DMS114 treated with DMSO at 0.1 percent for 48 hours (cell line): Measurements from ENCODE around the gene SLC25A24.

Experiments
- DNase-seq: peaks from one replicate; lab custom pipeline; 2025; ENCODE audit not compliant: unreplicated experiment; lab: John Stamatoyannopoulos, UW

SLC25A24 gene

GRCh38 chr1:108108119-108108518 is 92.0 kb downstream of the SLC25A24 start:
- no peak for DNase-seq

- DNase-seq, result no peak
Measured at GRCh38 chr1:108107658-108108057, 92.5 kb downstream of the SLC25A24 start.

GRCh38 chr1:108106775-108107174 is 93.4 kb downstream of the SLC25A24 start:
- DNase-seq, result no peak

GRCh38 chr1:108100148-108100547 is 100.0 kb downstream of the SLC25A24 start:
- DNase-seq, result no peak

- DNase-seq, result no peak
Measured at GRCh38 chr1:108097018-108097417, 103.1 kb downstream of the SLC25A24 start.

GRCh38 chr1:108096089-108096488 is 104.1 kb downstream of the SLC25A24 start:
- no peak for DNase-seq

GRCh38 chr1:108089477-108089876 is 110.7 kb downstream of the SLC25A24 start:
- no peak for DNase-seq

- DNase-seq, result no peak
Measured at GRCh38 chr1:108085628-108086027, 114.5 kb downstream of the SLC25A24 start.

- no peak for DNase-seq
Measured at GRCh38 chr1:108084866-108085477, 115.2 kb downstream of the SLC25A24 start.
